SK-N-SH (cell line): ENCODE data around the gene TCIRG1. TPM values are rescaled to one million over a fixed set of nuclear protein-coding genes. Genes with fewer than 3 reads are reported as not detected.
A peak's percentile ranks its signal among the peaks of the same experiment; 100 is the strongest.

Experiments used
- CTCF ChIA-PET: fragments of 300-600, 350-600 bp; formaldehyde crosslinking; extraction: SDS; loops from one replicate; lab custom pipeline; 2021; lab: Yijun Ruan, JAX
- POLR2A ChIA-PET: fragments of 350-600 bp; sonication (Branson Sonifier 250); formaldehyde crosslinking; extraction: SDS; loops from one replicate; lab custom pipeline; 2020; ENCODE audit warnings: antibody characterized with exemption, inconsistent platforms; lab: Yijun Ruan, JAX
- DNase-seq: peaks from one replicate; pipeline ENCODE4 v3.0.0; 2012
- H2AFZ ChIP-seq: fragments of 200-600 bp; sonication (generic); 2 replicates; pipeline ENCODE4 v1.8.1; 2016; ENCODE audit warnings: antibody characterized with exemption, mild to moderate bottlenecking, low read depth
- H3F3A ChIP-seq: fragments of 200-600 bp; sonication (generic); replicated peaks from 2 replicates; pipeline ENCODE3; 2016; ENCODE audit warnings: antibody characterized with exemption, mild to moderate bottlenecking; ENCODE audit not compliant: insufficient read depth
- H3K27ac ChIP-seq, 2 experiments: fragments of 200-500 bp in 1 of 2; fragments of 200-600 bp in 1 of 2; sonication (Bioruptor generic) in 1 of 2; sonication (generic), shearing (Covaris generic) in 1 of 2; 2 replicates each; pipeline versions ENCODE4 v1.5.1 to v1.6.1; 2014 to 2016; ENCODE audit warnings: low read depth in 2 of 2, inconsistent platforms in 1 of 2, low read length in 1 of 2, mild to moderate bottlenecking in 1 of 2, mixed read lengths in 1 of 2
- H3K27me3 ChIP-seq: fragments of 200-600 bp; sonication (generic), shearing (Covaris generic); 2 replicates; pipeline ENCODE4 v1.6.1; 2016; ENCODE audit warnings: mixed run types; ENCODE audit not compliant: insufficient read depth
- H3K36me3 ChIP-seq, 2 experiments: fragments of 200-500 bp in 1 of 2; fragments of 200-600 bp in 1 of 2; sonication (Bioruptor generic) in 1 of 2; sonication (generic) in 1 of 2; replicated peaks in 1 of 2; 2 replicates each; pipeline versions ENCODE3 to v1.5.1; 2014 to 2016; ENCODE audit warnings: low read length in 1 of 2, mild to moderate bottlenecking in 1 of 2; ENCODE audit not compliant: insufficient read depth in 2 of 2, control insufficient read depth in 1 of 2
- H3K4me1 ChIP-seq, 2 experiments: fragments of 200-500 bp in 1 of 2; fragments of 200-600 bp in 1 of 2; sonication (Bioruptor generic) in 1 of 2; sonication (generic), shearing (Covaris generic) in 1 of 2; 2 replicates each; pipeline versions ENCODE4 v1.5.1 to v1.6.1; 2014 to 2016; ENCODE audit warnings: low read depth in 1 of 2, low read length in 1 of 2, mixed run types in 1 of 2; ENCODE audit not compliant: insufficient read depth in 2 of 2, control insufficient read depth in 1 of 2
- H3K4me2 ChIP-seq: fragments of 200-600 bp; sonication (generic), shearing (Covaris generic); 2 replicates; pipeline ENCODE4 v1.6.1; 2017; ENCODE audit warnings: mixed run types
- H3K4me3 ChIP-seq, 2 experiments: fragments of 200-500 bp in 1 of 2; fragments of 200-600 bp in 1 of 2; sonication (Bioruptor generic) in 1 of 2; sonication (generic), shearing (Covaris generic) in 1 of 2; 2 replicates each; pipeline versions ENCODE4 v1.5.1 to v1.8.1; 2014 to 2016; ENCODE audit warnings: low read depth in 2 of 2, inconsistent platforms in 1 of 2, low read length in 1 of 2, mild to moderate bottlenecking in 1 of 2, mixed read lengths in 1 of 2, moderate library complexity in 1 of 2
- H3K79me2 ChIP-seq: fragments of 200-600 bp; sonication (generic); 2 replicates; pipeline ENCODE4 v1.8.1; 2017; ENCODE audit warnings: mild to moderate bottlenecking; ENCODE audit not compliant: insufficient read depth
- H3K9ac ChIP-seq: fragments of 200-600 bp; sonication (generic); 2 replicates; pipeline ENCODE4 v1.6.1; 2017; ENCODE audit warnings: mixed run types
- H3K9me2 ChIP-seq: fragments of 200-600 bp; sonication (generic); 2 replicates; pipeline ENCODE4 v1.6.1; 2017; ENCODE audit warnings: mixed run types
- H3K9me3 ChIP-seq: fragments of 200-600 bp; sonication (generic); 2 replicates; pipeline ENCODE4 v1.6.1; 2017; ENCODE audit warnings: mixed run types, mild to moderate bottlenecking, moderate library complexity
- H4K20me1 ChIP-seq: fragments of 200-600 bp; sonication (generic); 2 replicates; pipeline ENCODE4 v1.6.1; 2017; ENCODE audit warnings: mild to moderate bottlenecking, mixed run types; ENCODE audit not compliant: insufficient read depth
- CTCF ChIP-seq: fragments of 200-600 bp; sonication (generic); IDR thresholded peaks from 2 replicates; pipeline ENCODE4 v1.6.1; 2017; ENCODE audit warnings: antibody characterized with exemption, mild to moderate bottlenecking, moderate library complexity
- EP300 ChIP-seq, 2 experiments: IDR thresholded peaks; 2 replicates each; pipeline versions ENCODE4 v1.4.0 to v1.6.1; 2012; ENCODE audit warnings: borderline replicate concordance in 1 of 2, low read depth in 1 of 2, low read length in 1 of 2
- FOXM1 ChIP-seq: IDR thresholded peaks from 2 replicates; pipeline ENCODE4 v1.4.0; 2012; ENCODE audit warnings: low read depth, mild to moderate bottlenecking
- GATA2 ChIP-seq: sonication (generic); formaldehyde crosslinking; IDR thresholded peaks from 2 replicates; pipeline ENCODE4 v1.5.0; 2020; ENCODE audit warnings: mild to moderate bottlenecking, missing genetic modification reagents
- IRF3 ChIP-seq: fragments of 150-350 bp; IDR thresholded peaks from 2 replicates; pipeline ENCODE4 v1.6.1; 2016; ENCODE audit warnings: mild to moderate bottlenecking, low read depth, low read length
- NFIC ChIP-seq: IDR thresholded peaks from 2 replicates; pipeline ENCODE4 v1.4.0; 2012; ENCODE audit warnings: borderline replicate concordance
- RCOR1 ChIP-seq: fragments of 150-350 bp; IDR thresholded peaks from 2 replicates; pipeline ENCODE4 v1.6.1; 2017; ENCODE audit warnings: antibody characterized with exemption, low read length
- REST ChIP-seq: IDR thresholded peaks from 2 replicates; pipeline ENCODE4 v1.6.1; 2012; ENCODE audit warnings: mild to moderate bottlenecking, low read depth, low read length, moderate library complexity
- RXRA ChIP-seq: IDR thresholded peaks from 2 replicates; pipeline ENCODE4 v1.4.0; 2012; ENCODE audit warnings: low read depth, mild to moderate bottlenecking, borderline replicate concordance
- TAF1 ChIP-seq: IDR thresholded peaks from 2 replicates; pipeline ENCODE4 v1.6.1; 2012; ENCODE audit warnings: low read depth, mild to moderate bottlenecking, low read length, moderate library complexity, borderline replicate concordance
- USF2 ChIP-seq: fragments of 150-350 bp; IDR thresholded peaks from 2 replicates; pipeline ENCODE4 v1.6.1; 2017; ENCODE audit warnings: antibody characterized with exemption, low read length, low read depth, borderline replicate concordance
- WGBS: methylation state at CpG from one replicate; pipeline ENCODE4 v1.1.6; 2017; ENCODE audit warnings: low lambda C conversion rate; 5-methylcytosine and 5-hydroxymethylcytosine counted together
- polyA plus RNA-seq, 3 experiments: library from polyadenylated mRNA; depleted of rRNA; stranded (reverse); fragments of >200 nt; gene quantifications; 2 replicates each; pipeline ENCODE4 v1.2.3, GENCODE V29; 2012

Gene TCIRG1
- polyA plus RNA-seq, 1 of the 3 experiments (the other 2 are of a cell fraction), result 0.58 TPM

GRCh38 chr11:68036717-68037239 lies 2.0 kb upstream of the TCIRG1 start:
- H3K36me3 ChIP-seq, result peaks cover 14 to 19% of the 10 kb centered on the region in 2 experiments
- H3K27me3 ChIP-seq, result no peaks in the 10 kb centered on the region
- H3F3A ChIP-seq, result peaks cover 12% of the 10 kb centered on the region
- H3K4me3 ChIP-seq, result no peak overlapping the region
- TF ChIP-seq REST, result no peak
- no peak for TF ChIP-seq RCOR1
- no peak for TF ChIP-seq IRF3
- no peak for DNase-seq
- POLR2A ChIA-PET, result interaction anchor here (1.5 kb wide), 1 partner anchor 16 kb away, joined by 5 read pairs; no protein-coding TSS in a partner anchor
- peaks cover 12 to 25% of the 10 kb centered on the region in 2 experiments; a peak in 2 of 4 replicates for H3K4me1 ChIP-seq
- CTCF ChIA-PET, result interaction anchor here (1.0 kb wide), 1 partner anchor 170 kb away, joined by 5 read pairs; no protein-coding TSS in a partner anchor
- WGBS, result 86% methylated on average over 12 of the region's 14 CpGs
- no peaks in the 10 kb centered on the region for H3K9me3 ChIP-seq
- H3K9me2 ChIP-seq, result no peaks in the 10 kb centered on the region
- no peak overlapping the region for H3K4me2 ChIP-seq
- H3K27ac ChIP-seq, result no peak overlapping the region; a peak in 1 of 4 replicates
- no peak overlapping the region for H3K9ac ChIP-seq
- no peaks in the 10 kb centered on the region for H4K20me1 ChIP-seq
- peaks cover 10% of the 10 kb centered on the region for H3K79me2 ChIP-seq
- no peak overlapping the region for H2AFZ ChIP-seq

- no peak overlapping the region for H3K4me3 ChIP-seq
- H3K9ac ChIP-seq, result no peak overlapping the region
- peaks cover 1% of the 10 kb centered on the region; the same call in 1 of the 2 replicates for H3K79me2 ChIP-seq
- no peak for TF ChIP-seq TAF1
- TF ChIP-seq USF2, result no peak
- TF ChIP-seq REST, result no peak
- TF ChIP-seq EP300 (IDR thresholded peaks at IDR 0.05; ENCODE audit: borderline replicate concordance in 1 of 2, low read depth in 1 of 2, low read length in 1 of 2), result no peak
- TF ChIP-seq NFIC, result no peak
- TF ChIP-seq FOXM1, result no peak
- TF ChIP-seq GATA2 (CRISPR knock-in tag), result no peak
- no peak for TF ChIP-seq RXRA
- TF ChIP-seq CTCF, result no peak
Measured at GRCh38 chr11:68037411-68038225, 1.2 kb upstream of the TCIRG1 start.

More at GRCh38 chr11:68037411-68038225, 1.2 kb upstream of the TCIRG1 start:
- Histone ChIP-seq H4K20me1 (no peaks in the 10 kb centered on the region), H3F3A (peaks cover 12% of the 10 kb centered on the region), H3K9me3 (no peaks in the 10 kb centered on the region), H3K27ac (peak overlapping the region in 1 of 2 experiments; percentile 9; a peak in 1 of 4 replicates), H3K4me2 (no peak overlapping the region), H3K4me1 (peaks cover 12 to 20% of the 10 kb centered on the region in 2 experiments; a peak in 2 of 4 replicates), H3K9me2 (no peaks in the 10 kb centered on the region), H3K36me3 (peaks cover 14 to 17% of the 10 kb centered on the region in 2 experiments), H3K27me3 (no peaks in the 10 kb centered on the region), H2AFZ (no peak overlapping the region)
- DNase-seq, result no peak
- POLR2A ChIA-PET, result interaction anchor here (0.5 to 1.5 kb wide), 2 partner anchors 17 to 66 kb away, joined by 3 to 5 read pairs; no protein-coding TSS in a partner anchor
- CTCF ChIA-PET, result interaction anchor here (1.0 kb wide), 2 partner anchors 15 to 169 kb away, joined by 3 to 5 read pairs; no protein-coding TSS in a partner anchor
- 79% methylated on average over 13 of the region's 20 CpGs for WGBS
